HG02840 (cell line): Measurements from ENCODE around the gene UNC13D.
"Not testable (repeated sequence)": the region's sequence is repeated elsewhere in the genome, so short reads cannot be mapped to it uniquely, and the experiment has no call there.

Experiments used
- ATAC-seq: cut with Tn5 transposase; IDR thresholded peaks from one replicate; pipeline ENCODE4 v1.9.1; 2021; ENCODE audit warnings: mild to moderate bottlenecking, moderate library complexity, moderate number of reproducible peaks; ENCODE audit not compliant: unreplicated experiment, low FRiP score

The UNC13D gene

DNA sequence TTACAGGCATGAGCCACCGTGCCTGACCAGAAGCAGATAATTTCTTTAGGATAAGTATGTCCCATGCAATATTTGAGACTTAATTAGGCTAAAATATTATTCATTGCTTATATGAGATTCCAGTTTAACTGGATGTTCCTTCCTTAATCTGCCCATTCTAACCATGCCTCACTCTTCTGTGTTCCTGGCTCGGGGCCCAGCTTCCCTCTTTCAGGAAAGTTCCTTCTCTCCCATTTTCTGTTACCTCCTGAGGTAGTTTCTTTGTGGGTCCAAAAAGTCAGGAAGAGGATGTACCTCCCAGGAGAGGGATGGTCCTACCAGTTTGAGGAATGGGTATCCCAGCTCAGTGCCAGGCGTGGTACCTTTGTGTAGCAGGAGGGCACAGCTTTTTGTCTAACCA lies 36.3 kb downstream of the UNC13D start:
- no peak for ATAC-seq

DNA sequence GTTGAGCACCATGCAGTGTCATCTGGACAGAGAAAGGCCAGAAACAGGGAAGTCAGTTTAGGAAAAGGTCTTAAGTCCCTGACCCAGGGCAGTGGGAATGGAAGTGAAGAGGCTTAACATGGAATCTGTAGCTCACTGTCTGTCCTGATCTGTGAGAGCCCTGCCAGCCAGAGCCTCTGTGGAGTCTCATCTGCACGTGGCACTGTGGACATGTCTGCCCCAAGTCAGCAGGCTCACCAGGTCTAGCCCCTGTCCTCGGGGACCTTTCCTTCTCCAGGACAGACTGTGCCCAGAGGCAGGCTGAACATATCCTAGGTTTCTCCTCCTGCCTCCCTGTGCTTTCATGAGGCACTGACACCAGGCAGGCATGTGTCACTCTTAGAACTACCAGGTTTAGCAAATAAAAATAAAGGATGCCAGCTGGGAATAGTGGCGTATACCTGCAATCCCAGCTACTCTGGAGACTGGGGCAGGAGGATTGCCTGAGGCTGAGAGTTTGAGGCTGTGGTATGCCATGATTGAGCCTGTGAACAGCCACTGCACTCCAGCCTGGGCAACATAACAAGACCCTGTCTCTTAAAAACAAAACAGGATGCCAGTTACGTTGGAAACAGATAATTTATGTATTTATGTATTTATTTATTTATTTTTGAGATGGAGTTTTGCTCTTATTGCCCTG lies 37.2 kb downstream of the UNC13D start:
- no peak for ATAC-seq

DNA sequence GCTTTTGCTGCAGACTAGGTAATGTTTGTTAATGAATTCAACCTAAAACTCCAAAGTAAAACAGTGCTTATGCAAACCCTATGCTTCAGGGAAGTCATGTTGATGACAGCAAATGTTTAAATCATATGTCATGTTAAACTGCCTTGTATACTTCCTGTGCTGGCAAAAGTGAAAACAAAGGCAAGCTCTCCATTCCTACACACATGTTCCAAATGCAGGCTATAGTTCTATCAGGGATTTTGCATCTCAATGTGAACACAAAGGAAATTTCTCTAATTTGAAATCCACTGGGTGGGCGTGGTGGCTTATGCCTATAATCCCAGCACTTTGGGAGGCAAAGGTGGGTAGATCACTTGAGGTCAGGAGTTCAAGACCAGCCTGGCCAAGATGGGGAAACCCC lies 40.3 kb downstream of the UNC13D start:
- ATAC-seq = no peak

DNA sequence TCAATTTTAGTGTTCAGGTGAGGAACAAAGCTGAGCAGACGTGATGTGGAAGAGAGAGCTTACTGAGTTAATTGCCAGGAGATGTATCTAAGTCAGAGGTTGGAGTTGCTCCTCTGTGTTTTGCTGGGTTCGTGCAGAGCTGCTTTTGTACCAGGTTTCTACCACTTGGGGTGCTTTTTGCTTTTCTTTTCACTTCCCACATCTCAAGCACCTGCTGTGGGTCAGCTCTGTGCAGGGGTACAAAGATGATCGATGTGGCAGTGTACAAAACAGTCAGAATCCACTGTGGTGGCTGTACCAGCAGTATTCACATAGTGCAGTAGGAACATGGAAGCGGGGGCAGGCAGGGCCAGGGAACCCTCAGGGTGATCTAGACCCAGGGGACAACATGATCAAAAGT lies 44.8 kb downstream of the UNC13D start:
- no peak for ATAC-seq

DNA sequence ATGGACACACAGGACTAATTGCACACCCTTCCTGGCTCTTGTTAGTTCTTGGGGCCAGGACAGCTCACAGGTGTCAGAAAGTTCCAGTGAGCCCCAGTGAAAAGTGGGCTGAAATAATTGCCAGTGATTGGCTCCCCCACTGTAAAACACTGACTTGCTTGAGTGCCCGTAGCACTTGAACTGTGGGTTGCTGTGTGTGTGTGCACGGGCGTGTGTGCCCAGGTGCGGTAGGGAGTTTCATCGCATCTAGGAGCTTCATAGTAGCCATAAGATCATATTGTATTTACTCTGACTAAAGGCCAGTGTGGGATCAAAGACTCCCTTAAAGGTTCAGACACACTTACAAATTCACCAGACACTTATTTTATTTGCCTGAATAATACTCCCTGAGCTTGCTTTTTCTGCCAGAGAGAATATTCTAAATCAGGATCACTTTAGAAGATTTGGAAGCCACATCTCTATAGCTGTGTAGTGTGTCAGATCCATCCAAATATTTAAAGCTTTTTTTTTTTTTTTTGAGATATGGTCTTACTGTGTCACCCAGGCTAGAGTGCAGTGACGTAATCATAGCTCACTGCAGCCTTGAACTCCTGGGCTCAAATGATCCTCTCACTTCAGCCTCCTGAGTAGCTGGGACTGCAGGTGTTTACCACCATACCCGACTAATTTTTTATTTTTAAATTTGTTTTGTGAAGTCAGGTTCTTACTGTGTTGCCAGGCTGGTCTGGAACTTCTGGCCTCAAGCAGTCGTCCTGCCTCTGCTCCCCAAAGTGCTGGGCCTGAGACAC lies 48.2 kb downstream of the UNC13D start:
- ATAC-seq = no peak

DNA sequence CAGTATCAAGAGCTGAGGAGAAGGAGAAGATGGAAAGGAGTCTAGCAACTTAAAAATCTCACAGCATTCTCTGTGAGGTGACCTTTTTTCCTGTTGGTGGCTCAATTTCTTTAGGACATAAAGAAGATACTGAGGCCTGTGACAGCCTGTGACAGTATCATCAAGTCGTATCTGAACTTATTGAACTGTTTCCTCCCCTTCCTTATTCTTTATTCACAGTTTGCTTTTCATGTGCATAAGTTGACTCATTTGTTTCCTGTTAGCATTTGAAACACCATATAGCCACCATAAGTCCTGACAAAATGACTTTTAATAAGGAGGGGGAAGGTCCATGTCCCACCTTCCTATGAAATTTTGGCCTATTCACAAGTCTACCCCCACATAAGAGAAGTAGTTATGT lies 50.7 kb downstream of the UNC13D start:
- no peak for ATAC-seq

DNA sequence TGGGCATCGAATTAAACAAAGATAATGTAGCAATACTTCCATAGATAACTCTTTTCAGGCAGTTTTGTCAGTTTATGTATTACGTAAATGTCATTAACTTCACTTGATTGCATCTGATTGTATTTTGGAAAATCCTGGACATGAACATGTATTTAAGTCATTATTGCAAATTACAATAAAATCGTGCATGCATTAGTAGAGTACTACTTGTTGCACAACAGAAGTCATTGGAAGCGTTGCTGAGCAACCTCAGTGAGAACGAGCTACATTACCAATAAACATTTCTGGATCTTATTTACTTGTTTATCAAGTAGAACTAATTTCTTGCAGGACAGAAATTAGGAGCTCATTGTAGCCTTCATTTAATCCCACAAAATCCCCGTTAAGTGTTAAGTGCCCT lies 53.0 kb downstream of the UNC13D start:
- ATAC-seq = no peak

DNA sequence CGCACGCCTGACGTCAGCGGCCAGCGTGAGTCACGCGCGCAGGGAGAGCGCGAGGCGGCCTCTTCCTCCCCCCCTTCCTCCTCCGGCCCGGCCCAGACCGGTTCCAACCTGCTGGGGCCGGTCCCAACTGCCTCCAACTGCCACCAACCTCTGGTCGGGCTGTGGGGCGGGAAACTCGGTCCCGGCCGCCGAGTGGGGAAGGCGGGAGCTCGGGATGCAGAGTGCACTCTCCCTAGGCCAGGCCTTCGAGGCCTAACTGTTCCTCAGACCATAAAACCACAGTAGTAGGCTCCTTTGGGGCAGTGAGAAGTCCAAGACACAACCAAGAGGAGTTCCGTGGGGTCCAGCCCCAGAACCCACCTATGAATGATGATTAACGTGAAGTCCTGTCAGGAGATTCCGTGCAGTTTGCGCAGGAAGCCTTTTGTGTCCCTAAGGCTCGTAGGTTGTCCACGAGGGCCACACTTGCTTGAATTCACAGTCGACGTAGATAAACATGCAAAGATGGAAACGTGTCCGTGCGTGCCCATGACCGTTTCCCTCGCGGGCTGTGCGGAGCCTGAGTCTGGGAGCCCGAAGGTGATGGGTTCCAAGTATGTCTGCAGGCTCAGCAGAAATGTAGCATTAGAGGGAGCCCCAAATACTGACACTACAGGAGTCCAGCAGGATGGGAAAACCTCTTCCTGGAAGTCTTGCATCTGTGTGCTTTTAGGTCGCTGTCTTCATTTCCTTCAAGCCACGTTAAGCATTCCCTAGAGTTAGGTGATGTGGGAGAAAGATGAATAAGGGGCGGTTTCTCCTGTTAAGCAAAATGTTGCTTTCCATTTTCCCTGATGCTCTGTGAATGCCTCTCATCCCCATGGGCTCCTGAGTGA lies 59.0 kb downstream of the UNC13D start:
- peak; percentile 57 for ATAC-seq

DNA sequence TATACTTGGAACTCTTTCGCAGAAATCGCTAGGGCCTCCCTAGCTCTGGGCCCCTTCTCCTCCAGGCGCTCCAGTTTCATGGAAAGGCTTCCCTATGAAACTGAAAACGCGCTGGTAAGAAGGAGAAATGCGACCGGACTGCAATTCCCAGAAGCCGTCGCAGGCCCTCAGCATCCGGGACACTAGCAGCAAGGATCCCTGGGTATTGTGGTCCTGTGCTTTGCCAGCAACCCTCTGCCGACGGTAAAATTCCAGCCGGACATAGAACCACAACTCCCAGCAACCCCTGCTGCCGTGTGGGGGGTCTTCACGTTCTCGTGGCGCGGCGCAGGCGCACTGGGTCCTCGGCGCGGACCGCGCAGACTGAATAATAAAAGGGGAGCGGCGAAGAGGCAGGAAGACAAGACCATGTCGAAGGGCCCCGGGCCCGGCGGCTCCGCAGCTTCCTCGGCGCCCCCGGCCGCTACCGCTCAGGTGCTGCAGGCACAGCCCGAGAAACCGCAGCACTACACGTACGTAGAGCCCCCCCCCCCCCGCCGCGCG lies 59.7 kb downstream of the UNC13D start, which contains the start of gene UNK:
Gene UNK, plus strand, starts transcription at position 334 of the 543 bp plus-strand sequence. Its CDS starts 75 bp downstream, at position 409.
- ATAC-seq = peak; percentile 65

DNA sequence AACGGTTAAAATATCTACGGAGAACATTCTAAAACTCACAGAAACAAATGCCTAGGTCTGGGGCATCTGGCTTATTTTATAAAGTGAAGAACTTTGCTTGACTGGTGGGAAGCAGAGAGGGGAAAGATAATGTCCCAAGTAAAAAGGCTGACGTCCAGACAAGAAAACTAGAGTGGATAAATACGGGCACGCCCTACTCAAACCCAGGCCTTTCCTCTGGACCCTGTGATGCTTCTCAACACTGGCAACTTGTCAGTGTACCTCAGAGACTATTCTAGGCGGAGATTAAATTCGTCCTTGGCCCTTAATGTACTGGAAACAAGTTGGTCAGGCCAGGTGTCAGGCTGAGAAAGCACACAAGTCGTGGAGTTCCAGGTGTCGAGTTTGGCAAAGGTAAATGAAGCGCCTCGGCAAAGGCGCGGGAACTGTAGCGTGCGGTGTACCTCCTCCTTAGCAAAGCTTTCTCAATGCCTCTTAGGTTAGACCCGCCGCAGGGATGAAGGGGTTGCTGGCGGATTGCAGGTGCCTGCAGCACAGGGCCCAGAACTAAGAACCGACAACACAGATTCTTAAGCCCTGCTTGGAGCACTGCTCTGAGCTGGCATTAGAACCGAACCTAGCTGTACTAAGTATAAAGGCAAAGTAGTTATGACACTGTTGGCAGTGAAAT lies 60.3 kb downstream of the UNC13D start:
- ATAC-seq = no peak

DNA sequence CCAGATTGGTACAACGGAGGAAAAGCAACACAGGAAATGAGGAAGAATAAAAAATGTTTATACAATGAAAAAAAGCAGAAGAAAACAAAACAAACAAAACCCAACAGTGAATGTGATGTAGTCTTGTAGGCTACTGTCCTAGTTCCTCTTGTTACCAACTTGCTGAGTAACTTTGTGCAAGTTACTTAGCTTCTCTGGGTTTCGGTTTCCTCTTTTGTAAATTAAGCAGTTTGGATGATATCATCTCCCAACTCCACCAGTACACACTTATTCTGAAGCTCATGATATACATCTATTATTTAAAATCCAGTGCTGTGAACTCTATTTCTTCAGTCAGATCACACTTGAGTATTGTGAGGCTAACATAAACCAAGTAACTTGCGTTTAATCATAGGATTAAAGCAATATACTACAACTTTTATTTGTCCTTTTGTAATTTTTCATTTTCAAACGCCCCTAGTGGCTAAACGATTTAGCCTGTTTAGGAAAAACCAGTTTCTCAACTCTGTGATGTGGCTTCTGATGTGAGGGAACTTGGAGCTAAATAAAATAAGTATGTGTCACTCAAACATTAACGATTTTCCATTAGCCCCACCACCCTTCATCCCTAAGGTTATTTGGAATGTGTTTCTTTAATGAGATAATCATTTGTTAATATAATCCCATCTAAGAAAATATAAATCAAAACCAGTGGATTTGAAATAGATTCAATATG lies 61.0 kb downstream of the UNC13D start:
- ATAC-seq = no peak

DNA sequence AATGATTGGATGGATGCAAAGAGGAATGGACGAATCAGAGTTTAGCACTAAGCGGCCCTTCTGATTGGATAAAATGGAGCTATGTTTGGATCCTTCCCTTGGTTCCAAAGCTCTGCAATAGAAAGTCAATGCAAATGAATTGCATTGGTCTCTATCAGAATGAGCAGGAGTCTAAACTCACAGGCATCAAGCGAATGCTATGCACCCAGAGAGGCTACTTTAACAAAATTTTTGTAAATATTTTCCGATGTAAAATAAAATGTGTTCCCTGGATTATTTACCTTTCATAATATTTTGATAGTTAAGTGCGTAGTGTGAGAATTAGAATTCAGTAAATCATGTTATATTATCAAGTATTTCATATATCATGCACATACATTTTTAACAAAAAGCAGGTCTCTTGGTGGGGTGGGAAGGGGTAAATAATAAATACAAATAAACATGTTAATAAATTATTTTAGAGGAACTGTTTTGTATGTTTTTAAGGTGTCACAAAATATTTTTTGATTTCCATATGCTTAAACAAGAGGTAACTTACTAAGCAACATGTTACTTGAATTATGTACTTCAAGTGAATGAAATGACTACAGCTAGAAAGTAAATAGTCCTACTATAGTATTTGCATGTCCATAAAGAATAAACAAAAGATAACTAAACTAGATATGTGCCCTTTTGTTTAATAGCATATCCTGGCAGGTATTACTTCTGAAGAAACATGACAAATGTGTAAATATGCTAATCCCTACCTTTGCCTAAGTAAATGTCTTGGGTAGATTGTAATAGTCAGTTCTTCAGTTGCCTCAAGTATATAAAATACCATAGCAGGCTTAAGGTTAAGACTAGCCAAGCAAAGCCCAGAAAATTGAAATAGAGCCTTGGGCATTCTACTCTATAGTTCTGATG lies 64.0 kb downstream of the UNC13D start:
- ATAC-seq = no peak

DNA sequence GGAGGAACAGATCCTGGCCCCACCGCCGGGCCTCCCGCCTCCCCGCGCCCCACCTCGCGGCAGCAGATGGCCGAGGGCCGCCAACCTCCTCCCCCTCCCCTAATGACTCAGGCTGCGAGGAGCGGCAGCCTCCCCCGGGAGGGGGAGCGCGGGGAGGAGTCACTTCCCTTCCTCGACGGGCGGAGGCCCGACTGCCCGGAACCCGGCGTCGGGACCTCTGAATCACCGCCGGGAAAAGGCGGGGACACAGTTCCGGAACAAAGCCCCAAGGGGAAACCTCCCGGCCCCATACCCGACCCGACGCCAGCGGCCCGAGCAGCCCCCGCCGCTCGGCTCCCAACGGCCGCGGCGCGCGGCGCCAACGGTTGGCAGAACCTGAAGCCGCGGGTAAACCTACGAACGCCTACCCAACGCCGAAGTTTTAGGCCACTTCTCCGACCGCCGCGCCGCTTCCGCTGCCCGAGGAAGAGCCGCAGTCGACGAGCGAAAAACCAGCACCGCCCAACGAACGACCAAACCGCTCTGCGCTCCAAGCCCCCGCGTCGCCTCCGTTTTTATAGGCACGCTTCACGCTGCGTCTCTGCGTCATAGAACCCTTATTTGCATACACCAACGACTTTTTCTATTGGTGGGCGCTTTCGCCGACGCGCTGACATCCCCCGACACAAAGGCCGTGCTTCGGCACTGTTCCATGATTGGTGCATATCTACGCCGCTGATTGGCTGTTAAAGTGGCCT lies 64.8 kb downstream of the UNC13D start:
- peak; percentile 70 for ATAC-seq

DNA sequence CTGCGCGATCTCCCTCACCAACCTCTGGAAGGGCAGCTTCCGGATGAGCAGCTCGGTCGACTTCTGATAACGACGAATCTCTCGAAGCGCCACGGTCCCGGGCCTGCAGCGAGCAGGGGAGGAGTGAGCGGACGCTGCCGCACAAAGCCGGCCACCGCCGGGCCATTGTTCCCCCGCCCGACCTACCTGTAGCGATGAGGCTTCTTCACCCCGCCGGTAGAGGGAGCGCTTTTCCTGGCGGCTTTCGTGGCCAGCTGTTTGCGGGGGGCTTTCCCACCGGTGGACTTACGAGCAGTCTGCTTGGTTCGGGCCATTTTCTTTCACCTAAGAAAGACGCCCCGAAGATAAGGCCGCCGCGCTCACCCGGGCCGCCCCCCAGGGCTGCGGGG lies 65.3 kb downstream of the UNC13D start:
- no peak for ATAC-seq

DNA sequence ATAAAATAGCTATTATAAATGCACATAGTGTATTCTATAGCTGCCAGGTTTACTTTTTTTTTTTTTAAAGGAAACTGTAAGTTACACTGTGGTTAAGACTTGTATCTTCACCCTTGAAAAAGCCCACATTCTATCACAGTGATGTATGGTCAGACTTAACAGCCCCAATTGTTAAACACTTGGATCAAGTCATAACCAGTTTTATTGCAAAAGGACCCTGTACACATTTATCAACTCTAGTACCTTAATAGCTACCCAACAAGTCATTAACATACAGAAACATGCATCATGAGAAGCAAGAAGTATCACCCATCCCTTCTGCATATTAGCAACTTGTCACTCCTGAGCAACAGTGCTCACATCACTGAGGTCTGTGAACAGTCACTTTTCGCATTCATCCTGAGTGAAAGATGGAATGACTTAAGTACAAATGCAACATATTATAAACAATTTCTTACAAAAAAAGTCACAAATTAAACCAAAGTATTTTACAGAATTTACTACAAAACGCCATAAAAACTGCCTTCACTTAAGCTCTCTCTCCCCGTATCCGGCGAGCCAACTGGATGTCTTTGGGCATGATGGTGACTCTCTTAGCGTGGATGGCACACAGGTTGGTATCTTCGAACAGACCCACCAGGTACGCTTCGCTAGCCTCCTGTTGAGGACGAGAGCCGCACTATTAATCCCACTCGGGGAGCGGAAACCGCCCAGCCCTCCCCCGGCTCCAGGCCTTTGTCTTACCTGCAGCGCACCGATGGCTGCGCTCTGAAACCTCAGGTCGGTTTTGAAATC lies 65.9 kb downstream of the UNC13D start:
- ATAC-seq = not testable (repeated sequence)

DNA sequence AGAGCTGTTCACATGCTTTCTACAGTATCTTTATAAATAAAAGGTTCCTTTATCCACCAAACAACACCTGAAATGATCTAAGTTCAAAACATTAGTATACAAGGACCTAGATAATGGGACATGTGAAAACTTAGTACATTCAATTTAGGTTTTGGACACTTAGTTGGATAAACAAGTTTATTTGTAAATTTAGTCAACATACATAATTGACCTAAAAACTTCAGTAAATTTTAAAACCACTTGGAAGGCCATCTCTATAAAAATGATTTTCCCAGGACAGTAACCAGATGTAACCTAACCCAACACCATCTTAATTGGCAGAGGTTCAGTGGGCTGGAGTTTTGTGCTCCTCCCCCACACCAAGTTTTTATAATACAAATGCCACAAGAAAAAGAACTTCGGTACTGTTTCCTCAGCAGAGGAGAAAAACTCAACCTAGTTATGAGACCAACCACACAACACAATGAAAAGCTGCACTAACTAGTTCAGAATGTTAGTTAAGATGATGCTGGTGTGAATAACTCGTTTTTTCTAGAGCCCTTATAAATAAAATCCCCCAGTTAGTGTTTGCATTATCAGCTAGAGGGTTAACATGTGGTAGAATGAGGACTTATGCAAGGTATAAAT lies 66.8 kb downstream of the UNC13D start:
- no peak for ATAC-seq
